AML-193 (cell line): ENCODE data around the gene NDUFB4.

ENCODE experiments used
- DNase-seq, 2 experiments: peaks; one replicate each; lab custom pipeline; 2025; lab: John Stamatoyannopoulos, UW

NDUFB4 gene

GRCh38 chr3:120596116-120596852, at the start of gene NDUFB4:
Gene NDUFB4, plus strand, starts transcription at chr3:120596336. Its CDS starts 24 bp downstream, at chr3:120596360.
- peak; percentile 99 to 100 for DNase-seq

- no peak for DNase-seq
These were observed 45.6 kb upstream of the NDUFB4 start for GRCh38 chr3:120550546-120550945.

- DNase-seq: no peak
These were observed 43.7 kb upstream of the NDUFB4 start for GRCh38 chr3:120552184-120553172.

- no peak for DNase-seq
These were observed 41.1 kb upstream of the NDUFB4 start for GRCh38 chr3:120554812-120555606.

DNA sequence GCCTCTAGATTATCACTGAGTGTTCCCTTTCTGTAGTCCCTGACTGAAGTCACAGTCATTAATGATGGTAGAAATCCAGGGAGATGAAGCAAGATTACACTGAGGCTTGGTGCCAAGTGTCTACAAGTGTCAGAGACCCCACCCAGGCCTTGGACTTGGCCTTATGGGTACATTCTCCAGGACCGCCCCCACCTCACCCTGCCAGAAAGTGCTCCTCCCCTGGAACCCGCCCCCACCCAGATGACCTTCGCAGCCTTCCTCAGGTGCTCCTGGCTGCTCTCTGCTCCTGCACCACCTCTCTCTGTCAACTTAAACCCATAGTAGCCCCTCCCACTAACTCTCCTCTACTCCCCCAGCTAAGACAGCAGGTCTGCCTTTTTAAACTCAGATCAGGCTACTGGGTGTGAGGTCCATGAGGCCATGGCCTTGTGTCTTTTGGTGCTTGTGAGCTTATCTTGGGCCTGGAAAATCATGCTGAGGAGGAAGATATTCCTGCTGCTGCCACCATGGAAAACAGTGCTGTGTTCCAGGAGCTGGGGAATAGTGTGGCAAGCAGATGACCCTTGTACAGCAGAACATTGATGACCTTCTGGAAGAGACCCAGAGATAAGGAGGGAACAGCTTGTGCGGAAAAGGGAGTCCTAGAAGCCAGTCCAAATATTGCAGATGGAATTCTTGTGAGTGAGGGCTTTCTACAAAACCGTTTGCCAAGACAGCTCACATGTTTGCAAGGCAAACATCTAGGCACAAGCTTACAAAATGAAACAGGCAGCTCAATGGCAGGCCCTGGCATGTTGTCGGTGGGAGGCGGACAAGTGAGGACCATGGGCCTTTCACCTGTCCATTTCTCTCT, 40.3 kb upstream of the NDUFB4 start:
- no peak for DNase-seq

DNA sequence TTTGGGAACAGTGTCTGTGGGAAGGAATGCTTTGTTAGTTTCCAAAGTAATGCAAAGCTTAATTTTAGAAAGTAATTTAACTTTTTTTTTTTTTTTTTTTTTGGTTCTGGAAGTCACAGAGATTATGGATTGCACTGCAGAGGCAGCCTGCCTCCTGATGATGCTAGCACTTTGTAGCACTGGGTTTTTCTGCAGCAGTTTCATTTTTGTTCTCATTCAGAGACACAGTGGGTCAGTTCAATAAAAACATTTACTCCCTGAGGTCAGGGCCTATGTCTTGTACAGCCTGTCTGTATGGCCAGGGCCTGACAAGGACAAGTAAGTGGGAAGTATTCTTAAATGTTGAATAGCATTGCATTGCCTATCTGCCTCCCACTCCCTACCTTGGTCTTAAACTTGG, 39.0 kb upstream of the NDUFB4 start:
- DNase-seq: no peak

DNA sequence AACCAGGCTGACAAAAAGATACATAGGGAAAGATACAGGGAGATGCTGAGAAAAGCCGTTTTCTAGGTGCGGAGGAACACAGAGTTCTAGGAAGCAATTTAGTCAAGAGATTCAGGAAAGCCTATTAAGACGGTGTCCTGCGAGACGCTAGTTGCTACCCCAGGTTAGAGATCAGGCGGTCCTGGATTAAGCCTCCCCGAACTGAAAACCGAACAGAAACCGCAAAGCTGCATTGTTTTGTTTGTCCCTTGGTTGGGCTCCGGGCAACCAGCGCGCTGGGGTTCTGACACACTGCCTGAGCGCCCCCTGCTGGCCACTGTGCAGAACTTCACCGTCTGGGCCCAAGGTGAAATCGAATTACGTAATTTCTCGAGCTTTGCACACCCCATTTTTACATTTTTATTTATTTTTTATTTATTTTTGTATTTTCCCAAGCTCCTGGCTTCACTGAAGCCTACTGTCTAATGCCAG, 37.3 kb upstream of the NDUFB4 start:
- DNase-seq: peak; percentile 95 to 97

- peak; percentile 78 to 79 for DNase-seq
These were observed 36.7 kb upstream of the NDUFB4 start for GRCh38 chr3:120559242-120560061.

- DNase-seq: no peak
These were observed 35.6 kb upstream of the NDUFB4 start for GRCh38 chr3:120560304-120561250.

DNA sequence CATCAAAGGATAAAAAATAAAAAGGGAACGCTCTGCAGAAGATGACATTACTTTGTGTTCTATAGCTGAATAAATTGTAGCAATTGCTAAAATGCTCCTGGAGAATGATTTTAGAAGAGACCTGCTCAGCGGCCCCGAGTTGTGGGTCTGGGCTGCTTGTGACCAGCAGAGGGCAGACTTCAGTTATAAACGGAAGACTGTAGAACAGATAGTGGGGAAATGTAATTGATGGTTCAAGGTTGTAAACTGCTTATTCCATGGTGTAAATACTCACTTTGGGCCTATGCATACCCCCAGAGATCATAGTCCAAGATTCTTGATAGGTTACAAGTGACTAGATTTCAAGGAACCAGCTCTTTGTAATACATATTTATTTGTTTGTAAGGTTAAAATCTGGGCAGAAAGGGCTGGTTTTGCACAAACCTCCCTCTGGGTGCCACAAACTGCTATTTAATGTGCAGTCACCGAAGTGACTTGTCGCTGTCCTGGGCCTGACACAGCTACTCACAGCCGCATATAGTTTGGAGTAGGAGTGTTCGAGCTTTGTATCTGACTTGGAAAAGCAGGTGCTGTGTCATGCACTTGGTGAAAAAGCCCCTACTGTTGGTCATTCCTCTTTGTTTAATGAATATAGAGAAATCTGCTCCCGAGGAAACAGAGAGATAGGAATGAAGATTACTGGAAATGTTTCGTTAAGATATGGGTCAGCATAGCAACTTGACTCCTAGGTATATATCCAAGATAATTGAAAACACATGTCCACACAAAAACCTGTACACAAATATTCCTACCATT, 34.7 kb upstream of the NDUFB4 start:
- DNase-seq: peak; percentile 76

GRCh38 chr3:120563356-120564022, 32.6 kb upstream of the NDUFB4 start:
- no peak for DNase-seq

DNA sequence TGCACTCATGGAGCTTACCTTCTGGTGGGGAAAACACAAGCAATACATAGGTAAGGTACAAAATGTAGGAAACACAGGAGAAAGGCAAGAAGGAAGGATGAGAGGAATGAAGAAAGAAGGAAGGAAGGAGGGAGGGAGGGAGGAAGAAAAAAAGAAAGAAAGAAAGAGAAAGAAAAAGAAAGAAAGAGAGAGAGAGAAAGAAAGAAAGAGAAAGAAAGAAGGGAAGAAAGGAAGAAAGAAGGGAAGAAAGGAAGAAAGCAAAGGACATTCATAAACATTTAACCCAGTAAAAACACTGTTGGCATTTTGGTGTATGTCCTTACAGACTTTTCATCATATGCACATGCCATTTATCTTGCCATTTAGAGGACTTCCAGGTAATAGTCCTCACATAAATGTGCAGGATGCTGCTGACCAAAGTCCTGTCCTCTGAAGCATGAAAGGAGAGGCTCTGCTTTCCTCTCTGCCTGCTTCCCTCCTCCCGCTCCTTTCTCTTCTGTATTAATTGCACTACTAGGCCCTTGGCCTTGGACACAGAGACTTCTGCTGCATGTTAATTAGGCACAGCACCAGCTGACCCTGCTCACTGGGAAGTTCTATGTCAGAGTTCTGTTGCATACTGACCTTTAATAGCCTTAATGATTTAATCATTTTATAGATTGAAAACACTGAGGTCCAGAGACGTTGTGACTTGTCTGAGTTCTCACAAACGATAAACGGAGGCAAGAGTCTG, 29.7 kb upstream of the NDUFB4 start:
- DNase-seq: no peak

DNA sequence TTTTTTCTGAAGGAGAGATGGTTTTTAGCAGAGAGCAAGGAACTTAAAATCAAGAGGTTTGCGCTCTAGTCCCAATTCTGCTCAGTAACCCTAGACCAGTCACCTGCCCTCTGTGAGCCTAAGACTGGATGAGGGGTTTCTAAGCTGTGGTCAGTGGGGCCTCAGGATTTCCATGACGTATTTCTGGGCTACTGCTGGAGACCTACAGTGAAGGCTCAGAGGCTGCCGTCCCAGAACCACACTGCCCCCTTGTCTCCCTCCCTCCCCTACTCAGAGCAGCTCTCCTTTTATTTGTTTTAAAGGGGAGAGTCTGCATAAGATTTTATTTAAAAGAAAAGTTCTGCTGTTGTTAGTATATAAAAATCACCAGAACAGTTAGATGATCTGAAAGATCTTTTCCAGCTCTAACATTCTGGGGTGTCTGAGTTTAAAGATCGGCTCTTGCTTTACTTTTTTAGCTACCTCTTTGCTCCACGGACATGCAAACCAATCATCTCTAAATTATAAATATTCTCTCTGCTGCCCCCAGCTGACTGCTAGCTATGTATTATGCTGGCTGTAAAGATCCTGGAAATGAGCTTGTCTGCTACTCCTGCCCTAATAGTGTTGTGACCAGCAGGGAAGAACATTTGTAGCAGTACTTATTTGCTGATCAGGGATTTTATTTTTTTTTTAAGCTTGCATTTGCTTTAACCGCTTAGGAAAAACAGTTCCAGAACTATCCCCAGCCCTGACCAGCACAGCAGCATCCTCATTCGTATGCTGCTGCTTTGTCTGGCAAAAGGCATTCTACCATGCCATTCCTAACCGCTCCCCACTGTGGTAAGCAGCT, 28.6 kb upstream of the NDUFB4 start:
- peak; percentile 81 to 82 for DNase-seq

DNA sequence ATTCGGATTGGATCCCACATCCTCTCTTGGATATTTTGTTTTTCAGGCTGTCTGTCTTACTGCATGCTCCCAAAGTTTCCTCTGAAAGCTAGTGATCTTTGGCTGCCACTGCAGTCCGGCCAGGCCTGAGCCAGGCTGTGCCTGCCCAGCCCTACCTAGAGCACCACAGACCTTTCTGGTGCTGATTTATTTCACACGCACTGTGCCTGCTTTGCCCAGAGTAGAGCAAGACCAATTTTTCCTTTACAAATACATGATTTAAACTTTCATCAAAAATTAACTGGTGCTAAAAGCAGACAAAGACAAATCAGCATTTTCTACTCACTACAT, 28.0 kb upstream of the NDUFB4 start:
- DNase-seq: no peak

DNA sequence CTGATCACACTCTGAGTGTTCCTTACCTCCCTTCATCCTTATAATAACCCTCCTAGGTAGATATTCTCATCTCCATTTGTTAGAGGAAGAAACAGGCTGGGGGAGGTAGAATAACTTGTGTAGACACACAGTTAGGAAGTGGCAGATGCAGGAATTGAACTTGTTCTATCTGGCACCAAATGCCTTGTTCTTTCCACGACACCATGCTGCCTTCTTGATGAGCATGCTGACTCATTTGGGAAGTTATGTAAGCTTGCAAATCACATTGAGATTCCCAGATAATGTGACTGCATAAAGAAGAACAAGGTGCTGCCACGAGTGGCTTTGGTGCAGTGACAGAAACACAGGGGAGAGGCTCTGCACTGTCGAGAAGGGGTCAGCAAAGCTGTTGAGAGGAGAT, 27.5 kb upstream of the NDUFB4 start:
- peak in 1 of 2 experiments; percentile 24 for DNase-seq
